ENCODE measurements around the gene PIK3C3.

DNA sequence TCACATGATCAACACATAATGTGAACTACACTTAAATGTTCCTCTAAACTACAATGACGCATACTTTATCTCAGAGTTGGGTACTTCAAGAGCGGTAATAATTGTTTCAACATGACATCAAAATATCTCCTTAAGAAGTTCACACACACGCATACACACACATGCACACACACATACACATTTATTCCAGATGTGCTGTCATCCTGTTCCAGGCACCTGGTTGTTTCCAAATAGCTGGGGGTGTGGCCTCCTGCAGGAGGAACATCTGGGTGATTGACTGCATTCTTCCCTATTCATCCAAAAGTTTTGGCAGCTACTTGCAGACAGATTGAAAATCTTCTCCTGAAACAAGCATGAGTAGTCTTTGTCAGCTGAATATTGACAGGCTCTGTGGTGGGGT lies 37.9 kb upstream of the PIK3C3 start:
- TF ChIP-seq, protein P1, sequence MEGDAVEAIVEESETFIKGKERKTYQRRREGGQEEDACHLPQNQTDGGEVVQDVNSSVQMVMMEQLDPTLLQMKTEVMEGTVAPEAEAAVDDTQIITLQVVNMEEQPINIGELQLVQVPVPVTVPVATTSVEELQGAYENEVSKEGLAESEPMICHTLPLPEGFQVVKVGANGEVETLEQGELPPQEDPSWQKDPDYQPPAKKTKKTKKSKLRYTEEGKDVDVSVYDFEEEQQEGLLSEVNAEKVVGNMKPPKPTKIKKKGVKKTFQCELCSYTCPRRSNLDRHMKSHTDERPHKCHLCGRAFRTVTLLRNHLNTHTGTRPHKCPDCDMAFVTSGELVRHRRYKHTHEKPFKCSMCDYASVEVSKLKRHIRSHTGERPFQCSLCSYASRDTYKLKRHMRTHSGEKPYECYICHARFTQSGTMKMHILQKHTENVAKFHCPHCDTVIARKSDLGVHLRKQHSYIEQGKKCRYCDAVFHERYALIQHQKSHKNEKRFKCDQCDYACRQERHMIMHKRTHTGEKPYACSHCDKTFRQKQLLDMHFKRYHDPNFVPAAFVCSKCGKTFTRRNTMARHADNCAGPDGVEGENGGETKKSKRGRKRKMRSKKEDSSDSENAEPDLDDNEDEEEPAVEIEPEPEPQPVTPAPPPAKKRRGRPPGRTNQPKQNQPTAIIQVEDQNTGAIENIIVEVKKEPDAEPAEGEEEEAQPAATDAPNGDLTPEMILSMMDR (IDR thresholded peaks at IDR 0.05) = no peak
- no peak for TF ChIP-seq POLR2A (IDR thresholded peaks at IDR 0.05)
